B cell (primary cell): Measurements from ENCODE around the gene MMP14. TPM values are rescaled to one million over a fixed set of nuclear protein-coding genes. Genes with fewer than 3 reads are reported as not detected.

ENCODE experiments used
- ATAC-seq: fragments of 200-7000 bp; cut with Tn5 transposase; one replicate; pipeline ENCODE4 v1.10.0; 2021; ENCODE audit warnings: low read depth, mild to moderate bottlenecking, moderate number of reproducible peaks, moderate library complexity
- CTCF ChIA-PET: fragments of 350-600 bp; sonication (Branson Sonifier 250); formaldehyde crosslinking; loops from one replicate; lab custom pipeline; 2021; ENCODE audit warnings: antibody characterized with exemption, inconsistent platforms; lab: Charles Lee
- POLR2A ChIA-PET: fragments of 350-600 bp; sonication (Branson Sonifier 250); formaldehyde crosslinking; loops from one replicate; lab custom pipeline; 2021; ENCODE audit warnings: antibody characterized with exemption; lab: Charles Lee
- DNase-seq: peaks from one replicate; pipeline ENCODE4 v3.0.0; 2013
- H2AFZ ChIP-seq: 2 replicates; pipeline ENCODE4 v1.6.1; 2012; ENCODE audit warnings: mild to moderate bottlenecking, low read depth, low read length; ENCODE audit not compliant: insufficient read depth, poor library complexity, severe bottlenecking
- H3K27ac ChIP-seq, 2 donors: 1 replicate in 1 of 2; 2 replicates in 1 of 2; pipeline ENCODE4 v1.5.1; 2012 to 2013; ENCODE audit warnings: low read length in 2 of 2, mild to moderate bottlenecking in 2 of 2, moderate library complexity in 1 of 2
- H3K27me3 ChIP-seq, 4 experiments: fragments of 200-600 bp in 1 of 4; sonication (generic) in 1 of 4; replicated peaks in 1 of 4; 1 replicate in 2 of 4; 2 replicates in 2 of 4; pipeline versions ENCODE4 v1.6.1 to v1.7.0; 2013 to 2016; ENCODE audit warnings: low read length in 3 of 4, mild to moderate bottlenecking in 2 of 4, mixed read lengths in 1 of 4, moderate library complexity in 1 of 4; ENCODE audit not compliant: insufficient read depth in 4 of 4, control insufficient read depth in 3 of 4; ENCODE audit errors: control extremely low read depth in 1 of 4
- H3K36me3 ChIP-seq, 2 experiments: replicated peaks in 1 of 2; 1 replicate in 1 of 2; 2 replicates in 1 of 2; pipeline versions ENCODE4 v1.6.1 to v1.7.1; 2013; ENCODE audit warnings: low read length in 1 of 2; ENCODE audit not compliant: insufficient read depth in 2 of 2, control insufficient read depth in 1 of 2; ENCODE audit errors: control extremely low read depth in 1 of 2, extremely low read depth in 1 of 2
- H3K4me1 ChIP-seq, 2 donors: fragments of 200-600 bp in 1 of 2; sonication (generic) in 1 of 2; 1 replicate in 1 of 2; 2 replicates in 1 of 2; pipeline versions ENCODE4 v1.5.1 to v1.6.1; 2013 to 2017; ENCODE audit warnings: low read length in 2 of 2; ENCODE audit not compliant: control insufficient read depth in 2 of 2, insufficient read depth in 2 of 2
- H3K4me2 ChIP-seq: replicated peaks from 2 replicates; pipeline ENCODE3; 2012; ENCODE audit warnings: mild to moderate bottlenecking, low read depth, low read length; ENCODE audit not compliant: poor library complexity, severe bottlenecking
- H3K4me3 ChIP-seq, 5 experiments: fragments of 200-600 bp in 1 of 5; sonication (generic) in 1 of 5; 1 replicate in 3 of 5; 2 replicates in 2 of 5; pipeline versions ENCODE4 v1.5.1 to v1.7.0; 2011 to 2016; ENCODE audit warnings: low read length in 4 of 5, mild to moderate bottlenecking in 4 of 5, low read depth in 2 of 5, control low read depth in 1 of 5, moderate library complexity in 1 of 5; ENCODE audit not compliant: insufficient read depth in 1 of 5; ENCODE audit errors: control extremely low read depth in 1 of 5, extremely low read depth in 1 of 5
- H3K79me2 ChIP-seq: fragments of 200-600 bp; sonication (generic); one replicate; pipeline ENCODE4 v1.6.0; 2016; ENCODE audit warnings: low read length; ENCODE audit not compliant: control insufficient read depth, insufficient read depth
- H3K9ac ChIP-seq: fragments of 200-600 bp; sonication (generic); 2 replicates; pipeline ENCODE4 v1.6.1; 2017; ENCODE audit warnings: mild to moderate bottlenecking, low read length, moderate library complexity
- H3K9me3 ChIP-seq, 3 donors: one replicate each; pipeline versions ENCODE4 v1.6.1 to v1.7.1; 2013; ENCODE audit warnings: low read length in 2 of 3; ENCODE audit not compliant: control insufficient read depth in 2 of 3, insufficient read depth in 1 of 3; ENCODE audit errors: control extremely low read depth in 1 of 3
- H4K20me1 ChIP-seq: 2 replicates; pipeline ENCODE4 v1.6.0; 2012; ENCODE audit warnings: mild to moderate bottlenecking, low read length; ENCODE audit not compliant: insufficient read depth, control insufficient read depth, poor library complexity, severe bottlenecking
- H3K27ac Mint-ChIP-seq: one replicate; pipeline ENCODE4 v1.8.0; 2021; ENCODE audit warnings: mixed read lengths
- H3K27me3 Mint-ChIP-seq: one replicate; pipeline ENCODE4 v1.8.0; 2021; ENCODE audit warnings: mixed read lengths
- H3K4me1 Mint-ChIP-seq: one replicate; pipeline ENCODE4 v1.8.0; 2021; ENCODE audit warnings: mixed read lengths
- H3K4me3 Mint-ChIP-seq: one replicate; pipeline ENCODE4 v1.8.0; 2021; ENCODE audit warnings: mixed read lengths
- H3K9me3 Mint-ChIP-seq: one replicate; pipeline ENCODE4 v1.8.0; 2022; ENCODE audit warnings: mixed read lengths; ENCODE audit not compliant: insufficient read depth
- CTCF ChIP-seq: fragments of 200-600 bp; IDR thresholded peaks from one replicate; pipeline ENCODE4 v1.8.0; 2022; ENCODE audit warnings: antibody characterized with exemption, mild to moderate bottlenecking
- EZH2 ChIP-seq: IDR thresholded peaks from 2 replicates; pipeline ENCODE4 v1.6.1; 2012; ENCODE audit warnings: borderline replicate concordance, low read depth, mild to moderate bottlenecking, moderate library complexity, low read length; ENCODE audit not compliant: insufficient read depth, poor library complexity, severe bottlenecking
- WGBS: methylation state at CpG from one replicate; pipeline ENCODE4 v1.1.5; 2013; ENCODE audit warnings: missing lambda C conversion rate; ENCODE audit not compliant: insufficient coverage; 5-methylcytosine and 5-hydroxymethylcytosine counted together
- intact Hi-C: fragments of 100-400 bp; cut with micrococcal nuclease; formaldehyde crosslinking; loops from one replicate; pipeline ENCODE4 v1.10.0; 2022
- polyA plus RNA-seq: library from polyadenylated mRNA; depleted of rRNA; stranded (reverse); fragments of >200 nt; gene quantifications from 2 replicates; pipeline ENCODE4 v1.2.3, GENCODE V29; 2012
- total RNA-seq, 2 donors: library from RNA; stranded (reverse); fragments of 120-200 nt in 1 of 2; gene quantifications; 1 replicate in 1 of 2; 2 replicates in 1 of 2; pipeline versions ENCODE4 v1.2.3 to v1.2.4, GENCODE V29; 2013 to 2022

Gene MMP14
- total and polyA plus RNA-seq, 2 donors (not counting 1 experiment from before 2014, with no cell fraction given): 1.0 to 3.5 TPM

DNA sequence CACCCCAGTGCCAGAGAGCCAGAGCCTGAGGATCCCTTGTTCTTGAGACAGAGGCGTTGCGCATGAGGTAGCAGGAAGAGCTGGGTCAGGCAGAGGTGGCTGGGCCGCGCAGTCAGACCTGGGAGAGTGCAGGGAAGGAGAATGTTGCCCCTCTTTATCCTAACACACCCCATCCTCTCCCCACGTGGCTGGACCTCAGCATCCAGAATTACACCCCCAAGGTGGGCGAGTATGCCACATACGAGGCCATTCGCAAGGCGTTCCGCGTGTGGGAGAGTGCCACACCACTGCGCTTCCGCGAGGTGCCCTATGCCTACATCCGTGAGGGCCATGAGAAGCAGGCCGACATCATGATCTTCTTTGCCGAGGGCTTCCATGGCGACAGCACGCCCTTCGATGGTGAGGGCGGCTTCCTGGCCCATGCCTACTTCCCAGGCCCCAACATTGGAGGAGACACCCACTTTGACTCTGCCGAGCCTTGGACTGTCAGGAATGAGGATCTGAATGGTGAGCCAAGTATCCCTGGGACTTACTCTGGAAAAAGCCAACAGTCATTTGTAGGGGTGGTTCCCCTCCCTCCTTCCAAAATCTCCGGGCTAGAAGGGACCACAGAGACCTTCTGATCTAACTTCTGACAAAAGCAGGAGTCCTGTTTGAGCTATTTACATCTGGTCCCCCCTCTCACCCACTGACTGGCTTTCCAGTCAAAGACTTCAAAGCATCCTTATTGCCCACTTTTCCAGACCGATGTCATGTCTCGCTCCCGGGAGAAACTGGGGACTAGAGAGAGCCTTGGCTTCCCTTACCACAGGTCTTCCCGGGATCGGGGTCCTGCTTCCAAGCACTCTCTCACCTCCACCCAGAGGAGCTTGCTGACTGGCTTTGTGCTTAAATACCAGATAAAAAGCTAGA lies 6.1 kb downstream of the MMP14 start:
- H3K27me3 Mint-ChIP-seq: peaks cover 5% of the 10 kb centered on the region
- peaks cover 0 to 33% (median 9%) of the 10 kb centered on the region in 4 experiments for H3K27me3 ChIP-seq
- DNase-seq: no peak
- no peak overlapping the region for H3K4me3 ChIP-seq
- H3K4me1 Mint-ChIP-seq: peaks cover 5% of the 10 kb centered on the region
- no peak overlapping the region for H2AFZ ChIP-seq
- no peak overlapping the region for H3K9ac ChIP-seq
- POLR2A ChIA-PET: no interaction called here
- ATAC-seq: no peak
- CTCF ChIA-PET: interaction anchor here (0.9 to 1.9 kb wide), 2 partner anchors 10 to 19 kb away, joined by 4 to 9 read pairs; no protein-coding TSS in a partner anchor
- intact Hi-C loops: no loop called here
- H3K9me3 Mint-ChIP-seq: no peaks in the 10 kb centered on the region
- H3K36me3 ChIP-seq: no peaks in the 10 kb centered on the region
- no peak overlapping the region for H3K27ac ChIP-seq
- peaks cover 0 to 5% (median 0%) of the 10 kb centered on the region in 3 donors for H3K9me3 ChIP-seq
- no peaks in the 10 kb centered on the region for H3K79me2 ChIP-seq
- H3K4me2 ChIP-seq: no peak overlapping the region
- H3K27ac Mint-ChIP-seq: no peak overlapping the region
- no peak for TF ChIP-seq CTCF
- TF ChIP-seq EZH2: no peak
- 98% methylated on average over 25 of the region's 28 CpGs for WGBS
- no peak overlapping the region for H3K4me3 Mint-ChIP-seq
- no peaks in the 10 kb centered on the region for H4K20me1 ChIP-seq
- peaks cover 8 to 9% of the 10 kb centered on the region in 2 donors for H3K4me1 ChIP-seq
